ENCODE measurements around the gene FZD7. TPM values are rescaled to one million over a fixed set of nuclear protein-coding genes. Genes with fewer than 3 reads are reported as not detected.

FZD7 gene
- polyA plus RNA-seq, 5 donors, result 32.4 to 45.1 (median 35.7) TPM

GRCh38 chr2:202007983-202008354, 25.7 kb upstream of the FZD7 start:
- no peak for DNase-seq

- DNase-seq, result no peak
These were observed 24.6 kb upstream of the FZD7 start for GRCh38 chr2:202009019-202009481.

GRCh38 chr2:202009581-202009980, 24.1 kb upstream of the FZD7 start:
- DNase-seq, result no peak

DNA sequence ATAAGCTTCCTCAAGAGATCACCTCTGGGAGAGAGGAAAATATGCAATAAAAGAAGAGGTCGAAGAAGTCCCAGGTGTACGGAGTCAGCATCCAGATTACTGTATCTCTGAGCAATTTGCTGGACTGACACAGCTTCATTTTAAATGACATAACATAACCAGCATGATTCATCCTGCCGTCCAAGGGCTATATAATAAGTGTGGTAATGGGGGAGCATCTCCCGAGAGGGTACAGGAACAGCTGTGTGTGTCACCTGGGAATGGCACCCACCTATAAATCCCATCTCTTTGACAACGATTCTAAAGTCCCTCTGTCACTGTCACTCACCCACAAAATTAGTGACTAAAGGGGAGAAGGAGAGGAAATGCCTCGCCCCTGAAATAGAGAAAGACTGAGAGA, 19.3 kb upstream of the FZD7 start:
- DNase-seq, result no peak

DNA sequence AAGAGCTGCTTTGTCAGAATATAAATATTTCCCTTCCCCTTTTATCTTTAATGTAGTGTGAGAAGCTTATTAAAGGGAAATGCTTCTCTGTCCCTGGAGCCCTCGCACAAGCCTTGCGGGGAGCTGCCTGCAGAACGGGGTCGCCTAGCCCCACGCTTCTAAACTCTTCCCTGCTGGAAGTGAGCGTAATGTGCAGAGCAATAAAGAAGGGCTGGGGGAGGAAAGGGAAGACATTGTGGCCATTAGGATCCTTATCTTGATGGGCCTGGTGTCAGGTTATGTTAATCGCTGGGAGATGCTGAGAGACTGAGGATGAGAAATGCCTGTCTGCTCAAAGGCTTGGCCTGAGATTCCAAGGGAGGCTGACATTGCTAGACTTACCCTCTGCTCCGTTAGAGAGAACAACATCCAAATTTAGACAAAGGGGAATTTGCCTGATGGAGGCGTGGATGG, 18.9 kb upstream of the FZD7 start:
- peak in 1 of 2 donors; percentile 76 for DNase-seq

DNA sequence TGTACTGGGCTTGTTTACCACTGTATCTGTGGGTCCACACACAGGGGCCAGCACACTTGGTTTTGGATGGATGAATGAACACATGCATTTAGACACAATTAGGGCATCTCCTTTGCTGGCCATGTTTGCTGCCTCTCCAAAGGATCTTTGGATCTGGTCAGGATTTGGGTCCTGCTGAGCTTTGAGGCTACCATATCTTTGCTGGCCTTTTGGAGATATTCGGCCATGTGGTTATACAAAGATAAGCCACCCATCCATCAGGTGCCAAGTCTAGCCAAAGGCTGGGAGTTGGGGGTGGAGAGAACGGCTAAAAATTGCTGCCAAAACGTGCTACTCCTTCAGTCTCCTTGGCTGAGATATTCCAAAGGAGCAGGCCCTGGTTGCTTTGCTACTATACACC, 18.2 kb upstream of the FZD7 start:
- no peak for DNase-seq

DNA sequence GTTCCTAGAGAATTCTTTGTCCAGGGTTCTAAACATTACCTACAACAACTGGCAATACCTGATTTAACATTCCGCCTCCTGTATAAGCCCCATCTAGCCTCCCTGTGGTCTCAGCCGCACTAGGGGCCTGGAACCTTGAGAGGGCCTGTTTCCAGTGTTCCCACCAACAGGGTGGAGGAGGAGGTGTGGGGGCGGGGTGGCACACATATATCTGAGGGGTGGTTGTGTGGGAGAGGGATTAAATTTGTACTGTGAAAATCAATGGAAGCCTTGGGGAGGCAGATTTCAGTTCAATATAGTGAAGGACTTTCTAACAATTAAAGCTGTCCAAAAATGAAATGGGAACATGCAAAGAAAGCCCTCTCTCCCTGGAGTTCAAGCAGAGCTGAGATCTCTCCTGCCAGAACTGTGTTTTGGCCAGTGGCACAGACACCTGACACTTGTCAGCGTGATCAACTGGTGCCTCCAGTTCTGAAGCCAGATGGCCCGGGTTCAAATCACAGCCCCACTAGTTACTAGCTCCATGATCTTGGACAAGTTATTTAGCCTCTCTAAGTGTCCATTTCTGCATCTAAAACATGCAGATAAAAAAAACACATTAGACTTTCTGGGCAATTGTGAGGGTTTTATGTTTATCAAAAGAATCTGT, 17.0 kb upstream of the FZD7 start:
- DNase-seq, result no peak

- DNase-seq, result no peak
These were observed 15.7 kb upstream of the FZD7 start for GRCh38 chr2:202017940-202018339.

DNA sequence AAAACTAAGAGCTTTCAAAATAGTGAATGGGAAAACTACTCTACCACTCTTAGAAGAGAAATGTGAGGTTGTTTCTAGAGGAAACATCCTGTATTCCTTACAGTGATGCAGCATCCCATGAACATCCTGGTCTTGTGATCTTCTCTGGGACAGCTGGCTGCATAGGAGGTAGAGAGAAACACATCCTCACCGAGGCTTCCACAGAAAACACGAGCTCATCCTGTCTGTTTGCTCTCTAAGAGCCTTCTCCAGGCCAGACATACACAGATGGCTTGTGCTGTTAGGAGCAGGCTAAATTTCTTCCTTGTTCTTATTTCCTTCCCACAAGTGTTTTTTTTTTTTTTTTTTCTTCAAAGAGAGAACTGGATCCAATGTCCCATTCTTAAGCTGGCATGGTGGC, 14.7 kb upstream of the FZD7 start:
- no peak for DNase-seq

- no peak for DNase-seq
These were observed 13.8 kb upstream of the FZD7 start for GRCh38 chr2:202019689-202020450.

DNA sequence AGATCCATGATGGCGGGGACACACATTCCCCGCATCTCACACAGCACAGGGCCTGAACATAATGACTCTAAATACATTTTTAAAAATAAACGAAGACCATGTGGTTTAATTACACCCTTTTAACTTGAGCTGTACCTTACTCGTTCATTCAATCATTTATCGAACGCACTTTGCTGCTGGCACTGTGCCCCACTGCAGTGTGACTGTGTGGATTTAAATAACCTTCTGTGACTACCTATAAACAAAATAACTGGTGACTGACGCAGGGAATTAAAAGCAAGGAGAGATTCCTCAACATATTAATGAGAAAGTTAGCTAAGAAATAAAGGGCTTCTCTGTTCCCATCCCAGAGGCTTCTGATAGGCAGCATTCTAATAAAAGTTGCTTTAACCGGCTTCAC, 10.9 kb upstream of the FZD7 start:
- DNase-seq, result no peak

DNA sequence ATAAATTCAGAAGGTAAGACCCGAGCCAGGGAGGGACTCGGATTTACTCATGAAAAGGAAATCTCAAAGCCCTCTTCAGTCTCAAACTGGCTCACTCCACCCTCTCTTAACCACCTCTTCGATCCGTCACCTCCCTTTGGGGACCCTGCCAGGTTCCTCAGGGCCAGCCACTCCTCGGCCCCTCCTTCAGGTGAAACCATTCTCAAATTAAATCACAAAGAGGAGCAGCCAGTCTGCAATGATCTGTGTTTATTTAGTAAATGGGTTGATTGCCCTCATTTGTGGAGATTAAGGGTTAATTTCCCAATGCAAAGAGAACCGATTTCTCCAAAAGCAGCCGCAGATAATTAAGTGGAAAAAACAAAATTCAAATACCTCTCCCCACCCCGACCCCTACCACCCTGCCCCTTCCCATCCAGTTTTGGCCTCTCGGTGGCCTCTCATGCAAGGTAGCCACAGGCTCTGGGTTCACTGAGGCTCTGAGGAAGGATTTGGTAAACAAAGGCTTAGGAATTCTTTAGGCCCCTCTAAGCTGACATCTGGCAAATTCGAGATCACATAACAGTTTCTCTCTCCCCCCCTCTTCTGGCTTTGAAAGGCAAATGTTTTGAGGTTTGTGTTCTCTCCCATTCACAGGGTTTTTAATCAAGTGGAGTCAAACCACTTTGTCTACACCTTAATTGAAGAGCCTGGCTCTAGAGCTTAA, 10.3 kb upstream of the FZD7 start:
- no peak for DNase-seq

GRCh38 chr2:202023904-202024266, 9.8 kb upstream of the FZD7 start:
- no peak for DNase-seq

DNA sequence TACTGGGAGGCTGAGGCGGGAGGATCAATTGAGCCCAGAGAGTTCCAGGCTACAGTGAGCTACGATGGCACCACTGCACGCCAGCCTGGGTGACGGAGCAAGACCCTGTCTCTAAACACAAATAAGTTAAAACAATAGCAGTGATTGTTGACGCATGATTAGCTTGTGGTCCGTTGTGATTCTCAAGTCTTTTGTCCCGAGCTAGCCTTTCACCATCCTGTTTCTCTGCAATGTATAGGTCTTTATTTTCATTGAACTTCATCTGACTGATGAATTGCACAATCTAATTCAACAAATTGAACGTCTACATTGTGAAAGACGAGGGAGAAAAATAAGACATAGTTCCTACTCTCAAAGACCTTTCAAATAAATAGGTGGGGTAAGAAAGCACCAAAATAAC, 8.8 kb upstream of the FZD7 start:
- no peak for DNase-seq

DNA sequence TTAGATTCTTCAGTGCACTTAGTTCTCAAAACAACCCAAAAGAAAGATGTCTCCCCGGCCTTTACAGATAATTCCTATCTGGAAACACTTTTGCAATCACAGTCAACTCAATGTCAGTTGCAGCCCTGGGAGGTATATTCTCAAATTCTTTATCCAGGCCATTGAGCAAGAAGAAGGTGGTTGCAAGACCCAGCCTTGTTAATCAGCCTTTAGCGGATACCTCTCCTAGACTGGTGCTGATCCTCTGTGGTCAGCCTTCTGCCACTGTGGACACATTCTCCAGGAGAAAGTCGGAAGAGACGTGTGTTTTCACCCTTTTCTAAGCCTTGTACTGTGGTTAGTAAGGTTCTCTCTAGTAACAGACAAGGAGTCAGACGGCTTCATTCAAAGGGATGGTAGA, 7.8 kb upstream of the FZD7 start:
- DNase-seq, result no peak

DNA sequence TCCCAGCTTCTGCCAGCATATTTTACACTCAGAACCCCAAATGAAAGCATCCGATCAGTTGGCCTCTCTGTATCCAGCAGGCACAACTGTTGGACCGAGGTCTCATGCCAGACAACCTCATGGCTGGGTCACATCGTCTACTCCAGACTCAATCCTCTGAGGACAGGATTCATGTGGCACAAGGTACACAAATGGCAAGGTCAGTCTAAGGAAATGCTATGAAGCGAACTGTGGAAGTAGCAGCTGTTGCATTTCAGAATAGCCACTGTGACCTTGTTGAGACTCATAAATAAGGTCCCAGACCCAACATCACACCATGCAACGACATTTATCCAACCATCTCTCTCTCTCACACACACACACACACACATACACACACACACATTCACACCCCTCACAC, 7.1 kb upstream of the FZD7 start:
- DNase-seq, result no peak

GRCh38 chr2:202030691-202031090, 3.0 kb upstream of the FZD7 start:
- no peak for DNase-seq

- DNase-seq, result no peak
These were observed 2.3 kb upstream of the FZD7 start for GRCh38 chr2:202031246-202031951.

- peak; percentile 77 to 80 for DNase-seq
These were observed 774 bp upstream of the FZD7 start for GRCh38 chr2:202032846-202033316.

DNA sequence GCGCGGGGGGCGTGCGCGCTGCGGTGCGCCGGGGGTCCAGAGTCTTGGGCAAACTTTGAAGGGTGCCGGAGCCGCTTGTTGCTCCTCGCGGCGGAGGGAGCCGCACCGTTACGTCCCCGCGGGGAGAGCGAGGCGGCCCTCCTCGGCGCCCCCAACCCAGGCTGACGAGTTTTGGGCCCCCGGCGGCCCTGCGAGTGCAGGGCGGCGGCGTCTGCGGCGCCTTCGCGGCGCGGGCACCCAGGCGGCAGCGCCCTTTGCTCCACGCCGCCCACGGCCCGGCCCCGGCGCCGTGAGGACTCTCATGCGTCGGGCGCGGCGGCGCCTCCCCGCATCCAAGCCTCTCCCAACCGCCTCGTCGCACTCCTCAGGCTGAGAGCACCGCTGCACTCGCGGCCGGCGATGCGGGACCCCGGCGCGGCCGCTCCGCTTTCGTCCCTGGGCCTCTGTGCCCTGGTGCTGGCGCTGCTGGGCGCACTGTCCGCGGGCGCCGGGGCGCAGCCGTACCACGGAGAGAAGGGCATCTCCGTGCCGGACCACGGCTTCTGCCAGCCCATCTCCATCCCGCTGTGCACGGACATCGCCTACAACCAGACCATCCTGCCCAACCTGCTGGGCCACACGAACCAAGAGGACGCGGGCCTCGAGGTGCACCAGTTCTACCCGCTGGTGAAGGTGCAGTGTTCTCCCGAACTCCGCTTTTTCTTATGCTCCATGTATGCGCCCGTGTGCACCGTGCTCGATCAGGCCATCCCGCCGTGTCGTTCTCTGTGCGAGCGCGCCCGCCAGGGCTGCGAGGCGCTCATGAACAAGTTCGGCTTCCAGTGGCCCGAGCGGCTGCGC, 814 bp downstream of the FZD7 start:
- DNase-seq, result no peak
